Measurements from ENCODE around the gene COQ7.

COQ7 gene

DNA sequence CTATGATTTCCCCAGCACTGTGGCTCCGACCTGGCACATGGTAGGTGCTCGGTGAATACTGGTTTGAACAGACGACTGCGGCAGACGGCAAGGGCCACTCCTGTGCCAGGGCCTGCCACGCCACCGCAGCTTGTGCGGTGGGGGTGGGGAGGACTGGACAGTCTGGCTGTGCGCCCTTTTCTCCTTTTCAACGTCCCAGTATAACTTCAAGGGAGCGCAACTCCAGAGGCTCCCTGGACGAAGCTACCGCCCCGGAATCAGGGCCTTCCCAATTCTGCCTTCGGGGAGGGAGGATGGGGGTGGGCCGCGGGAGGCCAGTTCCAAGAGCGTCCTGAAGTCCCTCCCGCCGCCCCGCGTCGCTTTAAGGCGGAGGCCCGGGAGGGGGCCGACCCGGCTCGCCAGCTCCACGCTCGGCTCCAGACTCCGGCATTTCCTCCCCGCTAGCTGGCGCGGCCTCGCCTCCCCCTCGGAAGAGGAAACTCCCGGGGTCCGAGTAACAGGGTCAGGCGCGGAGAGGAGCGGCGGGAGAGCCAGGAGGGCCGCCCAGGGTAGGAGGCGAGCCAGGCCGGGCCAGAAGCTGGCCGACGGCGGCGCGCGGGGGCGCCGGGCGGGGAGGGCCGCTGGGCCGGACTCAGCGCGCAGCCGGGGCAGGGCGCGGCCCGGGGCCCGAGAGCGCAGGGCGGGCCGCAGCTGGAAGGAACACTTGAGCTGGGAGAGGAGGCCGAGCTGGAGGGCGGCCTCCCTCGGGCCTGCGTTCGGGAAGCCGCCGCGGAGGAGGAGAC is 46.4 kb downstream of the COQ7 start, which contains the start of gene ITPRIPL2:
Gene ITPRIPL2 (plus strand): TSS at position 388 of the 782 bp plus-strand sequence. CDS start 498 bp downstream, outside the sequence.
- no peak for DNase-seq

DNA sequence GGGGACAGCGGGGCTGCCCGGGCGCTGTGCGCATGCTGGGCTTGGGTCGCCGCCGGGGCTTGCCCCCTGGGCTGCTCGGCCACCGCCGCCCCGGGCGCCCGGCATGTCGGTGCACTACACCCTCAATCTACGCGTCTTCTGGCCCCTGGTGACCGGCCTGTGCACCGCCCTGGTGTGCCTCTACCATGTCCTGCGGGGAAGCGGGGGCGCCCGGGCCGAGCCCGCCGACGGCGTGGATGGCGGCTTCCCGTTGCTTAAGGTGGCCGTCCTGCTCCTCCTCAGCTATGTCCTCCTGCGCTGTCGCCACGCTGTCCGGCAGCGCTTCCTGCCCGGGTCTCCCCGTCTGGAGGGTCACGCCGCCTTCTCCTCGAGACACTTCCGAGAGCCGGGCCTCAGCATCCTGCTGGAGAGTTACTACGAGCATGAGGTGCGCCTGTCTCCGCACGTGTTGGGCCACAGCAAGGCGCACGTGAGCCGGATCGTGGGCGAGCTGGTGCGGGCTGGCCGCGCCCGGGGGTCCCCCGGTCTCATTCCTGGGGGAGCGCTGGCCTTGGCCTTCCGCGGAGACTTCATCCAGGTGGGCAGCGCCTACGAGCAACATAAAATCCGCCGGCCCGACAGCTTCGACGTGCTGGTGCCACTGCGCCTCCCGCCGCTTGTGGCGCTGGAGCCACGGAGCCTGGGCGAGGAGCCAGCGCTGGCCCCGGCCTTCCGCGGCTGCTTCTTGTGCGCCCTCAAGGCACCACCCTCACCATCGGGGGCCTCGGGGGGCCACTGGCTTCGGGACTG is 47.1 kb downstream of the COQ7 start:
- no peak for DNase-seq

DNA sequence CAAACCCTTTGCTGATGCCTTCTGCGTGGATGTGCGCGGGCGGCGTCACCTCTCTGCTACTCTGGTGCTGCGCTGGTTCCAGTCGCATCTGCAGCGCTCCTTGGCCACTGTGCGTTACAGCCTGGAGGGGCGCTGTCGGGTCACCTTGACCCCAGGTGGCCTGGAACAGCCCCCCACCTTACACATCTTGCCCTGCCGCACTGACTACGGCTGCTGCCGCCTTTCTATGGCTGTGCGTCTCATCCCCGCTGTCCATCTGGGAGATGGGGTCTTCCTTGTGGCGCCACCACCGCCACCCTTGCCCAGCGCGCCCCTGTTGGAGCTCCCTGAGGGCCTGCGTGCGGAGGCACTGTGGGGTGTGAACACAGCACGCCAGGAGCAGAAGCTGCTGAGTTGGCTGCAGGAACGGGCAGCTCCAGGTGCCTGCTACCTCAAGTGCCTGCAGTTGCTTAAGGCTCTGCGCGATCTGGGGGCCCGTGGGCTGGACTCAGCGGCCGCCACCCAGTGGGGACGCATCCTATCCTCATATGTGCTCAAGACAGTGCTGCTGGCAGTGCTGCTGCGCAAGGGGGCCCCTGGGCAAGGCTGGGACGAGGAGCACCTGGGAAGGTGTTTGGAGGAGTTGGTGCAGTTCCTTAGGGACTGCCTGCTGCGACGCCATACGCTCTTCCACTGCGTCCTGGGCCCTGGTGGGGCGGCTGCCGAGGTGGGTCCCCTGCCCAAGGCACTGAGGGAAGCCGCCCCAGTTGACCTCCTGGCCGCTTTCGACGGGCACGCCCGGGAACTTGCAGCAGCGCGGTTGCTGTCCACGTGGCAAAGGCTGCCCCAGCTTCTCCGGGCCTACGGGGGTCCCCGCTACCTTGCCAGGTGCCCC is 48.0 kb downstream of the COQ7 start:
- no peak for DNase-seq

DNA sequence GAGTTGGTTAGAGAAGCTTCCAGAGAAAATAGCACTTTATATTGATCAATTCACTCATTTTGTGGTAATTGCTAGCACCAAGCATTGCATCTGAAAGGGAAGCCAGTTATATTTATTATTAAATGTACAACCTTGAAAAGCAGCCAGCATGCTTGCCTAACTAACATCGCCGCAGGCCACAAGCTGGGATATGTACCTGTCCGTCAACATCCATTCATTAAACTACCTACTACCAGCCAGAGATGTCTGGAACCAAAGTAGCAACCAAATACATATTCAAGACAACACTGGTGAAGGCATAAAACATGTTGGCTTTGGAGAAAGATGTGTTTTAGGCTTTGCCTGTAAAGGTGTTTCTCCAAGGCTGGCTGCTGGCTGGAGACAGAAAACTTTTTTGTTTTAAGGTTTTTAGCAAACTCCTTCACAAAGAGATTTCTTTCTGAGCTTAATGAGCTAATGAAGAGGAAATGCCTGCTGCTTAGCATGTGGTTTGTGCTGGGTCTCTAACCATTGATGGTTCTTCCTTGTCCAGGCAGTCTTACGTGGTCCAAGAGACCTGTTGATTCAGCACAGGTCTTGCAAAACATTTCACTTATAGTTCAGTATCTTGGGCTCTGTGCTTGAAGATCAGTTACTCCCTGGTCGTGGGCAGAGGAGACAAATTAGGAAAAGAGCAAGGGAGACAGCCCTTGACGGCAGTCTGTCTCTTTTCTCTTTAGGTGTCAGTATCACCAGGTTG is 49.5 kb downstream of the COQ7 start:
- no peak for DNase-seq

DNA sequence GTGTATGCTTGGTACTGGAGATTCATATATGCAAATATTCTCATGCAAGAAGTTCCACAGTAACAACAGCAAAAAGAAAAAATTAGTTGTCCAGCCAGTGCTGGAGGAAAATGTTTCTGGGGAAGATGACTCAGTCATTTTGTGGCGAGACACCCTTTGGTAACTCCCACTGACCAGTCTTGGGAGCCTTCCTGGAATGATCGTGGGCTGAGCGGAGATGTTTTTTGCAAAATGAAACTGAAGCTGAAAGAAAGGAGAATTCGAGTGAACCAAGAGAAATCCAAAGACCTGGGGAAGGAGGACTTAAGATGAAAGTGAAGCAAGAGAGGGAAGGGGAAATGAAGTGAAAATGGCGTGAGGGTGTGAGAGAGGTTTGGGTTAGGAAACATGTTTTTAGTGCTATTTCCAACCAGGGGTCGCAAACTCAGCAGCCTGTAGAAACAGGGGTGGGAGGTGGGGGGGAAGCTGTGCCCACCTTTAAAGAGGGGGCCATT is 51.6 kb downstream of the COQ7 start:
- no peak for DNase-seq

DNA sequence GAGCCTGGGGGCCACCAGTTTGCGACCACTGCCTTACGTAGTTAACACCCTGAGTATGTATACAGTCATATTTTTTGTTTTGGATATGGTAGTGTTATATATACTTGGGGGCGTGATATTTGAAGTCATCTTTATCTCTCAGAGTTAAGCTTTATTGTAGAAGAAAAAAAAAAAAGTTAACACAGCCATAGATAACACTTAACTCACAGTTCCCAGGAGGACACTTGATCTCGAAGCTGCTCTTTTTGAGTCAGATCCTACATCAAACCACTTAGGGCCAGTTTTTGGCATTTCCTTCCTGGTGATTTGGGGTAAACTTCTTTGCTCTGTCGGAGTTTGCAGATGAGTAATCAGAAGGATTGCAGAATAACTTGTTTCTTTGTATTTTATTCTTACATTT is 52.1 kb downstream of the COQ7 start:
- no peak for DNase-seq

DNA sequence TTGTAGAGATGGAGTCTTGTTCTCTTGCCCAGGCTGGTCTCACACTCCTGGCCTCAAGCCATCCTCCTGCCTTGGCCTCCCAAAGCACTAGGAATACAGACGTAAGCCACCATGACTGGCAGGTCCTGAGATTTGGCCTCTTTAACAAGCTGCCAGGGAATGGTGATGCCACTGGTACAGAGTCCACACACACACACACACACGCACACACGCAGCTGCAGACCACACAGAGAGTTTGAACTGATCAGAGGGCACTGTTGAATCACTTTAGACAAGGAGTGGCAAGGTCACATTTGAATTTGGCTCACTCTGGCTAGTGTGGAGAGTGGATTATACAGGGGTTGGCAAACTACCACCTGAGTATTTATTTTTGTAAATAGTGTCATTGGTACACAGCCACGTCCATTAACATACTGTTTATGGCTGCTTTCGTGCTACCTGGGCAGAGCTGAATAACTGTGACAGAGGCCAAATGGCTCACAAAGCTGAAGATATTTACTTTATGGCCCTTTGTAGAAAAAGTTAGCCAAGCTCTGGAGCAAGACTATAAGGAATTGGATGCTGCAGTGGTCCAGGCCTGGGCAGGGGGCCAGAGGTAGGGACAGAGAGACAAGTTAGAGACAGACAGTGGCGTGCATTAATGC is 56.2 kb downstream of the COQ7 start:
- no peak for DNase-seq

DNA sequence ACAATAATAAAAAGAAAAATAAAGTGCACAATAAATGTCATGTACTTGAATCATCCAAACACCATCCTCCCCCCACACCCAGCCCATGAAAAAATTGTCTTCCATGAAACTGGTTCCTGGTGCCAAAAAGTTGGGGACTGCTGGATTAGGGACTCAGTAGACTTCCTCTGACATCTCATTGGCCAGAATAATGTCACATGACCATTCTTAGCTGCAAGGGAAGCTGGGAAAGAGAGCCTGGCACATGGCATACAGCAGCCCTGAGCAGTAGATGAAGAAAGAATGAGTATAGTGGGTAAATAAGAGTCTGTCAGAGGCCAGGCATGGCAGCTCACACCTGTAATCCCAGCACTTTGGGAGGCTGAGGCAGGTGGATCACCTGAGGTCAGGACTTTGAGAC is 58.9 kb downstream of the COQ7 start:
- no peak for DNase-seq

DNA sequence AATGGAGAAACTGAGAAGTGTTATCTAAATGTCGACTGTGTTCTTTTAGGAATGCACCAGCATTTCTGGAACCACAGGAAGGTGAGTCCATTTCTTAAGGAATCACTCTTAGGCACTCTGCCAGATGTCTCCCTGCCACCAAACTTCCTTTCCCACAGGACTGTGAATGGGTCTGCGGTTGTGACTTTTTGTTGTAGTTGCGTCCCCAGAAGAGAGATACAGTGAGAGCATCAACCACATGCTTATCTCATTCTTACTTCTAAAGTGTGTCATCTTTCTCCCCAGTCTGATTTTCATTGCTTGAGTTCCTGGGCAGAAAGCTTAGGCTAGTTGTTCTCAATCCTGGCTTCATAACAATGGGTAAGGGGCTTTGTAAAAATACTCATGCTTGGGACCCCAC is 59.8 kb downstream of the COQ7 start:
- DNase-seq = no peak

DNA sequence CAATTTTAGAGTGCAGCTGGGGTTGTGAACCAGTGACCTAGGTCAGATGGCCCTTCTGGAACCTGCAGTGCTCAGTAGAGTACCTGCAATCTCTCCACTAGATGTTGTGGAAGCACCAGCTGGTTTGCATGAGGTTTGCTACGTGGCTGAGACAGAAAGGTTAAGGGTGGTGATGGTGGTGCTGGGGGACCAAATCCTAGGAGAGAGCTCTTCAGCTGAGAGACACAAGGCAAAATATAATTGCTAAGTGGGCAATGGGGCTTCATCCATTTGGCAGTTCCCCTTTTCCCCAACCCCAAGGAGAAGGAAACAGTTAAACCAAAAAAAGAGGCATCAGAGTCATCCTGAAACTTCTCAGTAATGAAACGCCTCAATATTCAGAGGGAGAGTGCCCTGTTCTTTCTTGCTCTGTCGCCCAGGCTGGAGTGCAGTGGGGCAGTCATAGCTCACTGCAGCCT is 60.3 kb downstream of the COQ7 start:
- no peak for DNase-seq

DNA sequence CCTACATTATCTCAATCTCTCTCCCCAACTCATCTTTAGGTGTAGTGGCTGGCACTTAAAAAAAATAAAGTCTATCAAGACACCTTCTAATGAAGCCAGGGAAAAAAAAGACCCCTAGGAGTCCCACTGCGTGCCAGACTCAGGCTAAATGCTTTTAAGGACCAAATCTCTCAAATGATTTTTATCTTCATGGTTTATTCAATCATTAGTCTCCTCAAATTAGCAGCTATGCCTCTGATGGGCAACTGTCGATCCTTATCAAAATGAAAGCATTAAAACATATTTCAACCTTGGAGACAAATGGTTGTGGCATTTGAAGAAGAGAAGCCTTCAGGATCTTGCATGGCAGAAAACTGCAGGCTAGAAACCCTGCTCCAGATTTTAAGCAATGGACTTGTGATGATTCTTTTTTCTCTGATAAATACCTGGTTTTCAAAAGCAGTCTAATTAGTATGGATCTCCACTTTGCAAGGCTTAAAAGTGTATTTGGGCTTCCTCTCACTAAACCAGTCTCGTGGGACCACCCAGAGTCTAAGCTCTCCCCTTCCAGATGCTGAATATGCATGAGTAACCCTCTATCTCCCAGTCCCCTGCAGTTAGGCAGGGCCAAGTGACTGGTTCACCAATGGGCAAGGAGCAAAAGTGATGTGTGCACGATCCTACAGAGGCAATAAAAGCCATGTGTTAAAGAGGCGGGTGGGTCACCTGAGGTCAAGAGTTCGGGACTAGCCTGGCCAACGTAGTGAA is 61.2 kb downstream of the COQ7 start:
- no peak for DNase-seq

Measured in activated effector memory CD4-positive, alpha-beta T cell treated with Interleukin-2 at 50 U/mL for 16 hours (primary cell).